GM12891 (cell line): ENCODE measurements around the gene PTGIS.

Experiments
- POLR2A ChIP-seq: IDR thresholded peaks from 2 replicates; pipeline ENCODE4 v1.6.1; 2011; ENCODE audit warnings: low read depth, low read length, control low read depth
- POLR2AphosphoS5 ChIP-seq: IDR thresholded peaks from 2 replicates; pipeline ENCODE4 v1.6.1; 2011; ENCODE audit warnings: low read depth, low read length, control low read depth

DNA sequence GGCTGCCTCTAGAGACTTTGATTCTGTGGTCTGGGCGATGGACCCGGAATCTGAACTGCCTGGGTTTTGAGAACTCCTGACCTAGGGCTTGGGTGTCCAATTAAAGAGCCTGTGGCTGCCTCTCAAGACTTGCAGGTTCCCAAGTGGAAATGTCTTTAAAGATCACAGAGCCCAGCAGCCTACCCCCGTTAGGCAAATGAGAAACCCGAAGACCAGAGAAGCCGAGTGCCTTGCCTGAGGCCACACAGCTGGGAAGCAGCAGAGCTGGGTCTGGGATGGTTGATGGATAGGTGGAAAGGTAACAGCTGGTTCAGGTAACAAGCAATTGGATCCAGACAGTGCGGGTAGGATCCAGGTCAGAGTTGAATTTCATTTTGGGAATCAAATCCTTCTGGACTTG, 111.3 kb downstream of the PTGIS start:
- TF ChIP-seq POLR2A, result no peak
- TF ChIP-seq POLR2AphosphoS5, result no peak
